Skin of body (tissue), 2 donors: Measurements from ENCODE around the gene RALGAPA1. TPM values are rescaled to one million over a fixed set of nuclear protein-coding genes. Genes with fewer than 3 reads are reported as not detected.
"Not testable (repeated sequence)": the region's sequence is repeated elsewhere in the genome, so short reads cannot be mapped to it uniquely, and the experiment has no call there.

Source experiments
- DNase-seq: peaks from one replicate; lab custom pipeline; 2025; lab: John Stamatoyannopoulos, UW
- total RNA-seq: library from RNA; depleted of rRNA; stranded (reverse); fragments of >200 nt; gene quantifications from one replicate; pipeline ENCODE4 v1.2.3, GENCODE V29; 2014

Gene RALGAPA1
- total RNA-seq, 1 donor from 2014 or later, result 110 TPM

DNA sequence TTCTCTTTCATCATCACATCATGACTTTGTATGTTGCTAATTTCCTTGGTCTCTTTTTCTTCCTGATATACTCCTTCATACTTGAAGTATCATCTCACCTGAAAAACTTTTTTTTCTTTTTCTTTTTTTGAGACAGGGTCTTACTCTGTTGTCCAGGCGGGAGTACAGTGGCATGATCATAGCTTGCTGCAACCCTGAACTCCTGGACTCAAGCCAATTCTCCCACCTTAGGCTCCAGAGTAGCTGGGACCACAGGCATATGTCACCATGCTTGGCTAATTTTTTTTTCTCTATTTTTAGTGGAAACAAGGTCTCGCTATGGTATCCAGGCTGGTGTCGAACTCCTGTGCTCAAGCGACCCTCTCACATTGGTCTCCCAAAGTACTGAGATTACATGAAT, 107.6 kb downstream of the RALGAPA1 start:
- DNase-seq, result no peak

GRCh38 chr14:35699791-35700444, 109.2 kb downstream of the RALGAPA1 start:
- DNase-seq, result no peak

- no peak for DNase-seq
Observed at GRCh38 chr14:35696575-35696974, 112.5 kb downstream of the RALGAPA1 start.

- no peak for DNase-seq
Observed at GRCh38 chr14:35696119-35696518, 113.0 kb downstream of the RALGAPA1 start.

GRCh38 chr14:35695647-35696046, 113.4 kb downstream of the RALGAPA1 start:
- DNase-seq, result no peak

DNA sequence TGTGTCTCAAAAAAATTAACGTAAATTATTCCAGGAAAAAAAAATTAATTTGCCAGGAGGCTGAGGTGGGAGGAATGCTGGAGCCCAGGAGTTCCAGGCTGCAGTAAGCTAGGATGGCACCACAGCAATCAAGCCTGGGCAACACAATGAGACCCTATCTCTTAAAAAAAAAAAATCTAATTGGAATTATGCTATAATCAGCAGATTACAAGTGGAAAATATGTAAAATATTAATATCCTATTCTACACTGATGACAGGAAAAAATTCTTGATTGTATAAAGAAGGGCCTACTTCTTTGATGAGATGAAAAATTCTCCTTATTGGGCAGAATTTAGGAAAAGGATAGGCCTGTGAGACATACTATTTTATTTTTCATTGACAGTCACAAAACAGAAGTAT, 114.0 kb downstream of the RALGAPA1 start:
- DNase-seq, result no peak

- DNase-seq, result no peak
Observed at GRCh38 chr14:35689000-35689460, 120.1 kb downstream of the RALGAPA1 start.

DNA sequence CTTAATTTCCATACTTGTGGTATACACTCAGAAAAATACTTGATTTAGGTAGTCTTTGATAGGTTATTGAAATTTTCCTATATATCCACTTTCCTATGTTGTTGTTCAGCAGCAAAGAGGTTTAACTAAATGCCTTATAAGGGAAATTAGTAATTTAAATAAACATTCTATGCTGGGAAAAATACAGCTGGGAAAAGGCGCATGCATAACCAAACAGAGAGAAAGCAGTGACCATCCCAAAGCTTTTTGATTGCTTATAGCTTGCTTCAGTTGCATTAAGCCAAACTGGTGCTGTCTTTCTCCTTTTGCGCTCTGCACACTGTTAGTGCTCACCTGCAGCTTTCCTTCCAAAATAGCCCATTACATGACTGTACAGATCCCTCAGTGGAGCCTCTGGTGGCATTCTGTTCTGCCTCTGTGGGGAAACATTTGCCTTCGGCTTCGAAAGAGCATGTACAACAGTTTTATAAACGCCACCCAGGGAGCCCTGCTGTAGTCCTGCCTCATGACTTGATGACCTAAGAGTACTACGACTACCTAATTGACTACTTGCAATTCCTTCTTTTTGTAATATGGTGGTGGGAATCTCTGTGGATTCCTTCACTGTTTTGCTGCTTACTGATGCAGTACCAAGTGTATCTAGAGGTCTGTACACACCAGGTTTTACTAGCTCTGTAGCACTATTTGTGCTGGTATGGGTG, 120.8 kb downstream of the RALGAPA1 start:
- no peak for DNase-seq

DNA sequence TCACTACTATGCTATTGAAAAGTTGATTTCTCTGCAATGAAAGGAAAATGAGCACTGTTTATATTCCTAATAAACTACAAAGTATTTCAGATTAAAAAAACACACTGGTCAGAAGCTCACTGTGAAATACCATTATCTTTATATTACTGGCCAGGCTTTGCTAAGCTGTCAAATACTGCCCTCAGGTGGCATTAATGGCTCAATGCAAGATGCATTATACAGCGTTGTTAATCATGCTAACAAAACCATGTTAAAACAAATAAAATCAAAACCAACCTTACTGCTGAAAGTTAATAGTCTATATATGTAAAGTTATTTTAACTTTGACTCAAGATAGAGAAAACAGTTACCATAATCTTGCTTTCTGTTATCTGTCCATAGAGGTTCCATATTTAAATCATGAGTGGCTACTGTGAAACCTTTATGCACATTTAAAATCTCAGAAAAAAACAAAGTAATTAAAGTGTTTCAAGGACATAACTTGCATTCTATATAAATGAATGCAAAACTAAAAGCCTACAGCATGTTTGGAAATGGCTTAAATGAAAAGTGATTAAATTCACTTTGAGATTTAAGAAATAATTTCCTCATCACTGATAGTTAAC, 121.7 kb downstream of the RALGAPA1 start:
- DNase-seq, result no peak

DNA sequence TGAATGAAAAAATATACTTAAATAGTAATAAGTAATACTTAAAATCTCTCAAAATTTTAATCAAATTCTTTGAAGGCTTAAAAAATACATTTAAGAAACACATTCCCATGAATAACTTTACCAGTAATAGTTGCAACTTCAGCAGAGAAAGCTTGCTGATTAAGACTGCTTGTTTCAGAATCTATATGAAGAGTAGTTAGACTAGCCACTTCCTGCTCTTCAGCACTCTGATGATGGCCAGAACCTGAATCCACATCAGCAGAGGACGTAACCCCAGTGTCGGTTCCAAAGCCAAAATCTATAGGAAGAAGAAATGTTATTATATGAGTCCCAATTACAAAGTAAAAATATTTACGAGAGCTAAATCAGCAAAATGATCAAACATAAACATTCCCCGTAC, 125.4 kb downstream of the RALGAPA1 start:
- not testable (repeated sequence) for DNase-seq

GRCh38 chr14:35682802-35683201, 126.3 kb downstream of the RALGAPA1 start:
- DNase-seq, result no peak

DNA sequence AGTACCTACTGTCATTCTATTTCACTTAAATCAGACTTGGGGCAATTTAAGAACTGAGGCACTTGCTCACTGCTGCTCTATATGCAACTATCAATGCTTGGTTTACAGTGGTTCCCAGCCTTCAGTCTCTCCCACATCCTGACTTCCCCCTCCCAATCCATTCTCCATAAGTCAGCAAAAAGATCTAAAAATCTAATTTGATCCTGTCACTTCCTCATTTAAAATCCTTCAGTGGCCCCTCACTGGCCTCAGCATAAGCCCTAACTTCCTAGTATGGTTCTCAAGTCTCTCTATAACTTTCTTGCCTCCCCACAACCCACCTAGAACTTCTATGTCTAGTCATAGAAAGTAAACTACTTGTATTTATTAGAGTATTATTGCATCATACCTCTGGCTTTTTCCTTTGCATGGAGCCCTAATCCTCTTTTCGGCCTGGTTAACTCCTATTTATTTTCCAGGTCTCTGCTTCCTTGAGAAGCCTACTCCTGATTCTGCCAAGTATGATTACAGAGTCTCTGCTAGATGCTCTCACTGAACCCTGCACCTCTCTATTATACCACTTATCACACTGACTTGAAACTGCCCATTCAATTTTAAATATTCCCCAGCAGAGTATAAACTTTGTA, 130.6 kb downstream of the RALGAPA1 start:
- DNase-seq, result no peak

- DNase-seq, result no peak
Observed at GRCh38 chr14:35669782-35670181, 139.3 kb downstream of the RALGAPA1 start.

DNA sequence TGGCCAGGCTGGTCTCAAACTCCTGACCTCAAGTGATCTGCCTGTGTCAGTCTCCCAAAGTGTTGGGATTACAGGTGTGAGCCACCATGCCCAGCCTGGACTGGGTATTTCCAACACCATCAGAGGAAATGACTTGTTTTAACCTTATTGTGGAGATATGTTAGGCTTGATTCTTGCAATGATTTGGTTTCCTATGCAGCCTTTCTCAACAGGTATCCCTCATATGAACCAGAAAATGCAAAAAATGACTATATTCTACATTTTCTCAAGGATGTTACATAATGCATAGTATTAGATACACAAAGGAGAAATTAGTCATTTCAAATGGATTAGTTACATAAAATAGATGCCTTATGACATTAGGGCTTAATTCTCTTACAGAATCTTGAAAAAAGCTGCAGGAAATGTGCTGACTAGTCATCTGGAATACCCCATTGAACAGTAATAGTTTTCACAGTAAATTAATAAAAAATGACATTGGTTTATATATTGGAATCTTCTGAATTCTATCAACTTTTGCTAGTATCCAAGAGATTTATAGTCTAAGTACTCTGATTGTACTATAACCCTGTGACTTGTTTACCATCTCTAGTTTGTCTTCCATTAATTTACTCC, 142.6 kb downstream of the RALGAPA1 start:
- no peak for DNase-seq

- DNase-seq, result no peak
Observed at GRCh38 chr14:35661875-35662274, 147.2 kb downstream of the RALGAPA1 start.

- no peak for DNase-seq
Observed at GRCh38 chr14:35653045-35653444, 156.1 kb downstream of the RALGAPA1 start.

DNA sequence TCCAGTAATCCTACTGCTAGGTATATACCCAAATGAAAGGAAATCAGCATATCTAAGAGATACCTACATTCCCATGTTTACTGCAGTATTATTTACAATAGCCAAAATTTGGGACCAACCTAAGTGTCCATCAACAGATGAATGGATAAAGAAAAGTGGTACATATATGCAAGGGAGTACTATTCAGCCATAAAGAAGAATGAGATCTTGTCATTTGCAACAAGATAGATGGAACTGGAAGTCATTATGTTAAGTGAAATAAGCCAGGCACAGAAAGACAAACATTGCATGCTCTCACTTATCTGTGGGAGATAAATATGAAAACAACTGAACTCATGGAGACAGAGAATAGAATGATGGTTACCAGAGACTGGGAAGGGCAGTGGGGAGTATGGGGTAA, 165.6 kb downstream of the RALGAPA1 start:
- no peak for DNase-seq

GRCh38 chr14:35637851-35638250, 171.2 kb downstream of the RALGAPA1 start:
- DNase-seq, result no peak

GRCh38 chr14:35637269-35637668, 171.8 kb downstream of the RALGAPA1 start:
- DNase-seq, result no peak

GRCh38 chr14:35632676-35633075, 176.4 kb downstream of the RALGAPA1 start:
- DNase-seq, result no peak

- no peak for DNase-seq
Observed at GRCh38 chr14:35632271-35632670, 176.8 kb downstream of the RALGAPA1 start.
